Measurements from ENCODE around the gene ZNF212.
"Not testable (repeated sequence)": the region's sequence is repeated elsewhere in the genome, so short reads cannot be mapped to it uniquely, and the experiment has no call there.

The ZNF212 gene

GRCh38 chr7:149255174-149255573 is 15.7 kb downstream of the ZNF212 start:
- no peak for DNase-seq

DNA sequence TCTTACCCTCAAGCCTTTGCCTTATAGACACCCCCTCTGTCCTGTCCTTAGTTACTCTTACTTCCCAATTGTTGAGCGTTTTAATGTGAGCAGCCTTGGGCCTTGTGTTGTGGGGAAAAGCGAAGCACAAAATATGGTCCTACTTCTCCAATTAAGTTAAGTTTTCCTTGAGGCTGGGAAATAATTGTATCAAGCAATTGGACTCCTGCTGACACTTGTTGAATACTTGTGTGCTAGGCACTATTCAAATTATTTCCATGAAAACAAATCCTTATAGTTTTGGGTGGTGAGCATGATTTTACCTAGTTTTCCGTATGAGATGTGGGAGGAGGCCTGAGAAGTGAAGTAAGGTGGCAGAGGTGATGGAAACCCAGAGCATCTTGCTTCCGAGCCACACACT is 17.1 kb downstream of the ZNF212 start:
- no peak for DNase-seq

GRCh38 chr7:149257146-149257545 is 17.7 kb downstream of the ZNF212 start:
- no peak for DNase-seq

GRCh38 chr7:149261316-149261828 is 21.9 kb downstream of the ZNF212 start:
- peak; percentile 33 for DNase-seq

- DNase-seq: peak; percentile 74
Observed at GRCh38 chr7:149261829-149262617, 22.6 kb downstream of the ZNF212 start, which contains the start of gene ZNF783. ZNF783 (plus strand) TSS chr7:149262196; CDS start chr7:149262334, 138 bp downstream.

DNA sequence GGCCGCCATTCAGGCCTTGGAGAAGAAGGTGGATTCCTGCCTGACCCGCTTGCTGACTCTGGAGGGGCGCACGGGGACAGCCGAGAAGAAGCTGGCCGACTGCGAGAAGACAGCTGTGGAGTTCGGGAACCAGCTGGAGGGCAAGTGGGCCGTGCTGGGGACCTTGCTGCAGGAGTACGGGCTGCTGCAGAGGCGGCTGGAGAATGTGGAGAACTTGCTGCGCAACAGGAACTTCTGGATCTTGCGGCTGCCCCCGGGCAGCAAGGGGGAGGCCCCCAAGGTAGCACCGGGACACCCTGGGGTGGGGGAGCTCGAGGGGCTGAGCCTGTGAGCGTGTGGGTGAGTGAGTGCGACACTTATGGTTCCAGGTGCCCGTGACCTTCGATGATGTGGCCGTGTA is 27.0 kb downstream of the ZNF212 start:
- no peak for DNase-seq

DNA sequence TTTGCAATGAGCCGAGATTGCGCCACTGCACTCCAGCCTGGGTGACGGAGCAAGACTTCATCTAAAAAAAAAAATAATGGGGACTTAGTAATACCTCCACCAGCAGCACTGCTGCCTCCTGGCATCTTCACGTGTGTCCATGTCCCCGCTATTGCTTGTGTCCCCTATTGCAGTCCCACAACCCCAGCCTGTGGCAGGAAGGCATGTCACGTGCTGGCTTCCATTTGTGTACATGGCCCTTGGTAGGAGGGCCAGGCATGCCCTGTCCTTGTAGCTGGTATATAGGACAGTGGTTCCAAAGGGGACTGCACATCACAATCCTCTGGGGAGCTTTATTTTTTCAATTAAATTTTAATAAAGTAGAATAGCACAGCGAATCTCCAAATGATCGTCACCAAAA is 28.3 kb downstream of the ZNF212 start:
- DNase-seq: no peak

DNA sequence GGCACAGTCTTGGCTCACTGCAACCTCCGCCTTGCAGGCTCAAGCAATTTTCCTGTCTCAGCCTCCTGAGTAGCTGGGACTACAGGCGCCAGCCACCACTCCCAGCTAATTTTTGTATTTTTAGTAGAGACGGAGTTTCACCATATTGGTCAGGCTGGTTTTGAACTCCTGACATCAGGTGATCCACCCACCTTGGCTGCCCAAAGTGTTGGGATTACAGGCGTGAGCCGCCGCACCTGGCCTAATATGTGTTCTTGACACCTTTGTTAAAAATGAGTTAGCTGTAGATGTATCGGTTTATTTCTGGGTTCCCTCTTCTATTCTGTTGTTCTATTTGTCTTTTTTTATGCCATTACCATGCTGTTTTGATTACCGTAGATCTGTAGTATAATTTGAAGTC is 35.0 kb downstream of the ZNF212 start:
- DNase-seq: not testable (repeated sequence)

DNA sequence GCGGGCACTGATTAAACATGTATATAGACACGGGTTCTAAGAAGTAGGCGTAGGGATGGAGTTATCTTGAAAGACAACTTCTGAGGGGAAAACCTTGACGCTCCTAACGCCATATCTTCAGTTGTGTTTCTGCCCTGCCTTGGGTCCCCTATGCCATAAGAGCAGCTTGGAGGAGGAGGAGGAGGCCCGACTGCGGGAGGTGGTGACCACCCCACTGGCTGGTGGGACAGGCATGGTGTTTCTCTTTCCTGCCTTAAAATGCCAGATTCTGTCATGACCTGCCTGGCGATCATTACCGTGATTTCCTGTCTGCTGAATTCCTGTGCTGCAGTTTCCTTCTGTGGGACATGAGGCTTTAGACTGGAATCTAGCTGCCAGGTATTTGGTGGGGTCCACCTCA is 38.4 kb downstream of the ZNF212 start:
- DNase-seq: no peak

GRCh38 chr7:149278396-149278795 is 38.9 kb downstream of the ZNF212 start:
- no peak for DNase-seq

DNA sequence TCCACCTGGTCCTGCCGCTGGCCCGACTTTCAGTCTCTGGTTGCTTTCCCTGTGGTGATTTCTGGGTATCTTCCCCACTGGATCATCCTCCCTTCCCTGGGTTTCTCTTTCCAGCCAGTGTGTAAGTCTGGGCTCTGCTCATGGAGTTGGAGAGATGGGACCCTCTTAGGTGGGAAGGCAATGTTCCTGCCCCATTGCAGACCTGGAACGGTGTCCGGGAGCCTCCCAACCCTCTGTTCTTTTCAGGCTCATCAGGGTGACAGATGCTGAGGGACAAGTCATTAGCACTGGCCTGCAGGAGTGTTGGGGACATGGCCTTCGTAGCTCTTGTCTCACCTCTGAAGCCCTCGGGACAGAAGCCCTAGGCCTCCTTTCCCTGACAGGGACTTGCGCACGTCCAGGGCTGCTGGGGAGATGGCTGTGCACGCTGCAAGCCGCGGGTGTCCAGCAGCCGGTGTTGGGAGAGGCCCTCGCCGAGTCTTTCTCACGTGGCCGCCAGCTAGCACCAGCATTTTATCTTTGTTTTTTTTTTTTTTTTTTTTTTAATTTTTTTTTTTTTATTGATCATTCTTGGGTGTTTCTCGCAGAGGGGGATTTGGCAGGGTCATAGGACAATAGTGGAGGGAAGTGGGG is 39.8 kb downstream of the ZNF212 start:
- no peak for DNase-seq

DNA sequence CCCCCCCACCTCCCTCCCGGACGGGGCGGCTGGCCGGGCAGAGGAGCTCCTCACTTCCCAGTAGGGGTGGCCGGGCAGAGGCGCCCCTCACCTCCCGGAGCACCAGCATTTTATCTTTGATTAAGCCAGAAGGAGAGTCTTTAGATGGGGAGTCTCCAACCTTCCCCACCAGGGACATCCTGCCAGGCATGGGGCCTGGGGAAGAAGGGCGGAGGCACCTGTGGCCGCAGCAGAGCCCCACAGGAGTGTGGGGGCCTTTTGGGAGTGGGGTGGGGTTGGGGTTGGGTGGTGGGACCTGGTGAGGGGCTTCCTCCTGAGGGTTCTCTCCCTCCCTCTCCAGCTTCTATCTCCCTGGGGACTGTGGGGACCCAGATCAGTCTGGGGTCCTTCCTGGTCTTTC is 40.7 kb downstream of the ZNF212 start:
- no peak for DNase-seq

GRCh38 chr7:149280661-149281507 is 41.4 kb downstream of the ZNF212 start:
- no peak for DNase-seq

DNA sequence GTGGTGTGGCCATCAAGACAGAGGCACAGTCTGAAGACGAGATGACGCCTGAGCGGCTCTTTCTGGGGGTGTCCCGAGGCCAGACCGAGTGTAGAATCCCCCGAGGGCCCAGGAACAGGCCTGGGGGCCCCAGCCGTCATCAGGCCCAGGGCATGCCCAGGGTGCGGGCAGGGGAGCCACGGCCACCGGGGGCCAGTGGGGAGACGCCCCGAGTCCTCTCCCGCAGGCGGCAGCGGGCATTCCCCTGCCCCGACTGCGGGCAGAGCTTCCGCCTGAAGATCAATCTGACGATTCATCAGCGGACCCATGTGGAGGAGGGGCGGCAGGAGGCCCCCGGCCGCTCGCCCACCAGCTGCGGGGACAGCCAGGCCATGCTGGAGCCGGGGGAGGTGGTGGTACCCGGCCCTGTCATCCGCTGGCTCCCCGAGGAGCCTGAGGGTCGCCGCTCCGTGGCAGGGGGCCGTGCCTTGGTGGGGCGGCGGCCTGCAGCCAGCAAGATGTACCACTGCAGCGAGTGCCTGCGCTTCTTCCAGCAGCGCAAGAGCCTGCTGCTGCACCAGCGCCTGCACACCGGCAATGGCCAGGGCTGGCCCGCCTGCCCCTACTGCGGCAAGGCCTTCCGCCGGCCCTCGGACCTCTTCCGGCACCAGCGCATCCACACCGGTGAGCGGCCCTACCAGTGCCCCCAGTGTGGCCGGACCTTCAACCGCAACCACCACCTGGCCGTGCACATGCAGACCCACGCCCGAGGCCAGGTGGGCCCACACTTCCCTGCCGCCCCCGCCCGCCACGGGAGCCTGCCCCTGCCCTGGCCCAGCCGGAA is 42.3 kb downstream of the ZNF212 start:
- DNase-seq: no peak

GRCh38 chr7:149282331-149282655 is 42.8 kb downstream of the ZNF212 start:
- no peak for DNase-seq

DNA sequence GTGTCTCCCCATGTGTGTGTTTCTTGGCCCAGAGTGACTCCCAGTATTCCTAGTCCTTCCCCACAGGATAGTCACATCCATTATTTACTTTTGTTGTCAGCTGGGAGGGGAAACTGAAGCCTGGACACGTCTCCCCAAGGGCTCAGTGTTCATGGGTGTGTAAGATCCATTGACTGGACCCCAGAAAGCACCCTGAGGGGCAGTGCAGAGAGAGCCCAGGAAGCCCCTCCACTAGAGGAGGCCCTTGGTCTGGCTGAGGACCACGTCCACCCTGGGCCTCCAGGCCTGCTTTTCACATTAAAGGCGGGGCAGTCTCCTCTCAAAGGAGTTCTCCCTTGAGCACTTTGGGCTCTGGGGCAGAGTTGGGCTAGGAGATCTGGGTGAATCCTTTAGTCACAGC is 43.9 kb downstream of the ZNF212 start:
- no peak for DNase-seq

- DNase-seq: no peak
Observed at GRCh38 chr7:149284343-149284742, 44.9 kb downstream of the ZNF212 start.

DNA sequence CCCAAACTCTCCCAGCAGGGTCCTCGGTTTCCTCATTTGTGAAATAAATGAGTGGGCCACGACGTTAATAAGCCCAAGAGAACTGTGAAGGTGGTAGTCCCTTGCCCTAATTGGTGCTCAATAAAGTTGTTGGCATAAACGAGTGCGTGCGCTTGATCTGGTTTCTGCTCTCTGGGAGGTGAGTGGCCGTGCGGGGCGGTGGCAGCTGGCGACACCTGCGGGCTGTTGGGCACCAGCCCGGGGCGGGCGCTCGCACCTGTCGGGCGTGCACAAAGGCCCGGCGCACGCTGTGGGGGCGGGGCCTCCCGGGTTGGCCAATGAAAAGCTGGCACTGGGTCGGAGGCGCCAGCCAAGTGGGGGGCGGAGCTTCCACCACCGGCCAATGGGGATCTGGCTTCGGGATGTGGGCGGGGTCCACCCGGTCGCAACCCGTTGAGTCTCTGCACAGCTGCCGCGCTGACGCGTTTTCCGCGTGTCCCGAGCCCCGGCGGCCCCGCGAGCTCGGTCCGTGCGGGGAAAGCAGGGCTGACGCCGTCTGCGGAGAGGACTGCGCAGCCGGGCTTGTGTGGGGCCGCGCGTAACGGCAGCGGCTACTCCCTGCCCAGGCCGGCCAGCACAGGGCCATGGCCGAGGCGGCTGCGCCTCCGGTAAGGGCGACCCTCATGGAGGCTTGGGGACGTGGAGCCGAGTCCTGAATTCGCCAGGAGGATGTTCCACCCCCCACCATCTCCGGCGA is 45.6 kb downstream of the ZNF212 start:
- DNase-seq: peak; percentile 87

DNA sequence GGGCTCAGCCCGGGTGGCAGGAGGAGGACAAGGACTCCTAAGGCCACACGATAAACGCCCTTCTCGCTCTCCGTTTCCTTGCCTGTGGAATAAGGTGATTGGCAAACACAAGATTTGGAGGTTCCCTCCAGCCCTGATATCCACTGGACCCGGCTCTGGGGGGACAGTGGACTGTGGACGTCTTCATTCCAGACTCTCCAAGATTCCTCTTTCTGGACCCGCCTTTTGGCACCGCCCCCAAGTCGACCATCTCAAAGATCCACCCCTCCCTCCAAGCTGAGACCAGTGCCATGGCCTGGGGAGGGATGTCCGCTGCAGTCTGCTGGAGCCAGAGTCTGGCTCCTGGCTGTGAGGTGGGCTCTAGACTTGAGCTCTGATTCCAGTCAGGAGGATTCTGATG is 46.2 kb downstream of the ZNF212 start:
- no peak for DNase-seq

DNA sequence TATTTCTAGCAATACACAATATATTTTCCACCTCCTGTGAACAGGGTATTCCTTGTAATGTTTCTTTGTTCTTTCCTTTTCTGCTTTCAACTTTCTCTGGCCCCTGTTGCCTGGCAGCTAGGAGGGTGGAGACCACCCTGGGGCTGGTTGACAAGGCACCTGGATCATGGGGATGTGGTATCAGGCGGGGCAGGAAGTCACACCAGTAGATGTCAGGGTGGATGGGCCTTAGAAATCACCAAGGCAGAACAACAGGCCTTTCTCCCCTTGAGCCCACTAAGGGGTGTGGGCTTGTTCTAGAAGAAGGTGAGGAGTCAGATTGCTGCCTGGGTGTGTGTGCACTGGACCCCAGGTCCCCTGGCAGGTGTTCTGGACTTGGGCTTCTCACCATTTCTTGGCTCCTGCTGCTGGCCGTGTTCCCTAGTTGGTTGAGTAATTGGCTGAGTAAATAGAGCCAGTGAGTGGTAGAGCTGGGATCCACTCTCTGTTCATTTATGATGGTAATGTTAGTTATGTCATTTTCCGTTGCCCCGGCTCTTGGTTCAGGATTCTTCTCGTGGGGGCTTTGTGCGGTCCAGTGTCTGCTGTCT is 47.5 kb downstream of the ZNF212 start:
- no peak for DNase-seq

GRCh38 chr7:149287622-149288021 is 48.2 kb downstream of the ZNF212 start:
- DNase-seq: no peak
